ENCODE data around the gene ST6GALNAC3.

Gene ST6GALNAC3

DNA sequence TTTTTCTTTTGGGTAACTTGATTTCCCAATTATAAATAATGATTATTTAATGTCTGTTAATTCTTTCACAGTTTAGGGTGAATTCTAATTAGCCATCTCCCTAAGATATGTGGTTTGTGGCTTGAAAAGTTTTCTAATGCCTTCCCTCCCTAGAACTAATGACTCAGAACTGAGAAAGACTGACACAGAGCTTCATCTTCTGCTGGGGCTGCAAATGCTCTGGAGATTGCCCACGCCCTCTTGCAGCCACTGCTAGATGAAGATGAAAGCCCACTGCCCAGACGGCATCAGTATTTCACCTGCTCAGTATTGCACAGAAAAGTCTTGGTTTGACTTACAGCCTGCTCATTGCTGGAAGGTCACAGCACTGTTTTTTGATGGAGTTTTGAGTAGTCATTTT, 101.5 kb downstream of the ST6GALNAC3 start:
- Histone ChIP-seq H3K36me3 (replicated peaks; ENCODE audit: insufficient read depth, low read length) (no peaks in the 10 kb centered on the region), H3K4me2 (ENCODE audit: low read depth, low read length) (no peak overlapping the region), H4K20me1 (ENCODE audit: insufficient read depth, low read length) (no peaks in the 10 kb centered on the region), H3K9me2 (replicated peaks; ENCODE audit: insufficient read depth, low read length) (no peaks in the 10 kb centered on the region), H3K4me1 (ENCODE audit: low read length) (no peaks in the 10 kb centered on the region), H3F3A (ENCODE audit: insufficient read depth, low read length) (no peaks in the 10 kb centered on the region), H2AFZ (ENCODE audit: low read length) (no peak overlapping the region), H3K9ac (ENCODE audit: low read length) (no peak overlapping the region), H3K9me3 (replicated peaks; ENCODE audit: insufficient read depth, low read length) (no peaks in the 10 kb centered on the region), H3K4me3 (ENCODE audit: low read length) (no peak overlapping the region), H3K27ac (ENCODE audit: low read length) (no peak overlapping the region), H3K79me2 (ENCODE audit: low read length) (no peaks in the 10 kb centered on the region), H3K27me3 (replicated peaks; ENCODE audit: insufficient read depth, low read length) (no peaks in the 10 kb centered on the region)
- DNase-seq: no peak
- no peak for TF ChIP-seq EZH2phosphoT487 (IDR thresholded peaks at IDR 0.05; ENCODE audit: low read length)
- TF ChIP-seq, protein P1, sequence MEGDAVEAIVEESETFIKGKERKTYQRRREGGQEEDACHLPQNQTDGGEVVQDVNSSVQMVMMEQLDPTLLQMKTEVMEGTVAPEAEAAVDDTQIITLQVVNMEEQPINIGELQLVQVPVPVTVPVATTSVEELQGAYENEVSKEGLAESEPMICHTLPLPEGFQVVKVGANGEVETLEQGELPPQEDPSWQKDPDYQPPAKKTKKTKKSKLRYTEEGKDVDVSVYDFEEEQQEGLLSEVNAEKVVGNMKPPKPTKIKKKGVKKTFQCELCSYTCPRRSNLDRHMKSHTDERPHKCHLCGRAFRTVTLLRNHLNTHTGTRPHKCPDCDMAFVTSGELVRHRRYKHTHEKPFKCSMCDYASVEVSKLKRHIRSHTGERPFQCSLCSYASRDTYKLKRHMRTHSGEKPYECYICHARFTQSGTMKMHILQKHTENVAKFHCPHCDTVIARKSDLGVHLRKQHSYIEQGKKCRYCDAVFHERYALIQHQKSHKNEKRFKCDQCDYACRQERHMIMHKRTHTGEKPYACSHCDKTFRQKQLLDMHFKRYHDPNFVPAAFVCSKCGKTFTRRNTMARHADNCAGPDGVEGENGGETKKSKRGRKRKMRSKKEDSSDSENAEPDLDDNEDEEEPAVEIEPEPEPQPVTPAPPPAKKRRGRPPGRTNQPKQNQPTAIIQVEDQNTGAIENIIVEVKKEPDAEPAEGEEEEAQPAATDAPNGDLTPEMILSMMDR (IDR thresholded peaks at IDR 0.05; ENCODE audit: low read length): no peak
- no peak for TF ChIP-seq EZH2 (optimal IDR thresholded peaks at IDR 0.05; ENCODE audit: low read depth, low read length)

DNA sequence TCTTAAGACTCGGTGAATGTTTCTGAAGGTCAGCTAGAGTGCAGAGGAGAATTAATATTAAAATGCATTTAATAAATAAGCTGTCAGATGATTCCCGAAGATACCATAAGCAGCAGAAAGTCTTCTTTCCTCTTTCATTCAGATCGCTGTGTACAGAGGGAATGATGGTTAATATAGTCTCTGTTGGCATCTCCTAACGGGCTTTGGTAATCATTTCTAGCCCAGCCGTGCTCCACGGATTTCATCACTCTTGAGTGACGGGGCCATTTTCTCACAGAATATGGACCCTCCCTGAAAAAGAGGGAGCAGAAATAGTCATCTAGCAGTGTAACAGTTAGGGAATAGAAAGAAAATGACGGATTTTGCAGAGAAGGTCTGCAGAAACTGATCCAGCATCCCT, 103.1 kb downstream of the ST6GALNAC3 start:
- no peaks in the 10 kb centered on the region for H3K9me2 ChIP-seq (replicated peaks; ENCODE audit: insufficient read depth, low read length)
- TF ChIP-seq, protein P1 (IDR thresholded peaks at IDR 0.05; ENCODE audit: low read length): no peak
- TF ChIP-seq EZH2phosphoT487 (IDR thresholded peaks at IDR 0.05; ENCODE audit: low read length): no peak
- no peak for TF ChIP-seq EZH2 (optimal IDR thresholded peaks at IDR 0.05; ENCODE audit: low read depth, low read length)

DNA sequence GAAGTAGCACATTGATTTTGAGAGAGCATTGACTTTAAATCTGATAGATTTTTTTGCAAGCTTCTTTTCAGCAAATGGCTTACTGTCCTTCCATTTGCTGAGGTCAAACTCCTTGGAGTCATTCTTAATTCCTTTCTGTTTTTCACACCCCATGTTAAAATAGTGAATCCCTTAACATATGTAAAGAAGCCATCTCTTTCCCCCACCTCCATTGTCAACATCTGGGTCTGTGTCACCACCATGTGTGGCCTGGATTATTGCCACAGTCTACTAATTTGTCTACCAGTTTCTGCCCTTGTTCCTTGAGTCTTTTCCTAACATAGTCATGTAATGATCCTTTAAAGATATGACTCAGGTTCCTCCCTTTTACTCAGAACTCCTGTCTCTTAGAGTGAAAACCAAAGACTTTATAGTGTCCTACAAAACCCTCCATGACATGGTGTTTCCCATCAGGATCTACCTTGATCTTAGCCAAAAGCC, 104.7 kb downstream of the ST6GALNAC3 start:
- no peak overlapping the region for H3K27ac ChIP-seq (ENCODE audit: low read length)
- no peaks in the 10 kb centered on the region for H3K9me3 ChIP-seq (replicated peaks; ENCODE audit: insufficient read depth, low read length)
- H3F3A ChIP-seq (ENCODE audit: insufficient read depth, low read length): no peaks in the 10 kb centered on the region
- no peaks in the 10 kb centered on the region for H3K9me2 ChIP-seq (replicated peaks; ENCODE audit: insufficient read depth, low read length)
- no peaks in the 10 kb centered on the region for H3K79me2 ChIP-seq (ENCODE audit: low read length)
- no peaks in the 10 kb centered on the region for H4K20me1 ChIP-seq (ENCODE audit: insufficient read depth, low read length)
- no peak overlapping the region for H2AFZ ChIP-seq (ENCODE audit: low read length)
- no peak overlapping the region for H3K4me2 ChIP-seq (ENCODE audit: low read depth, low read length)
- H3K9ac ChIP-seq (ENCODE audit: low read length): no peak overlapping the region
- H3K36me3 ChIP-seq (replicated peaks; ENCODE audit: insufficient read depth, low read length): no peaks in the 10 kb centered on the region
- no peak for TF ChIP-seq EZH2 (optimal IDR thresholded peaks at IDR 0.05; ENCODE audit: low read depth, low read length)
- TF ChIP-seq EZH2phosphoT487 (IDR thresholded peaks at IDR 0.05; ENCODE audit: low read length): no peak
- TF ChIP-seq, protein P1 (IDR thresholded peaks at IDR 0.05; ENCODE audit: low read length): no peak
- no peak overlapping the region for H3K4me3 ChIP-seq (ENCODE audit: low read length)
- no peak for DNase-seq
- no peaks in the 10 kb centered on the region for H3K4me1 ChIP-seq (ENCODE audit: low read length)
- H3K27me3 ChIP-seq (replicated peaks; ENCODE audit: insufficient read depth, low read length): no peaks in the 10 kb centered on the region

More for the DNA sequence above, 103.1 kb downstream of the ST6GALNAC3 start:
- Histone ChIP-seq H4K20me1 (ENCODE audit: insufficient read depth, low read length) (no peaks in the 10 kb centered on the region), H2AFZ (ENCODE audit: low read length) (no peak overlapping the region), H3K27ac (ENCODE audit: low read length) (no peak overlapping the region), H3K27me3 (replicated peaks; ENCODE audit: insufficient read depth, low read length) (no peaks in the 10 kb centered on the region), H3K4me2 (ENCODE audit: low read depth, low read length) (no peak overlapping the region), H3F3A (ENCODE audit: insufficient read depth, low read length) (no peaks in the 10 kb centered on the region), H3K36me3 (replicated peaks; ENCODE audit: insufficient read depth, low read length) (no peaks in the 10 kb centered on the region), H3K79me2 (ENCODE audit: low read length) (no peaks in the 10 kb centered on the region), H3K4me3 (ENCODE audit: low read length) (no peak overlapping the region), H3K9ac (ENCODE audit: low read length) (no peak overlapping the region), H3K9me3 (replicated peaks; ENCODE audit: insufficient read depth, low read length) (no peaks in the 10 kb centered on the region), H3K4me1 (ENCODE audit: low read length) (no peaks in the 10 kb centered on the region)
- DNase-seq: no peak

All from MM.1S (cell line).